PC-3 (cell line): ENCODE data around the gene CNGA1. TPM values are rescaled to one million over a fixed set of nuclear protein-coding genes. Genes with fewer than 3 reads are reported as not detected.

Experiments
- ATAC-seq: fragments of 200-7000 bp; cut with Tn5 transposase; 2 replicates; pipeline ENCODE4 v1.9.1; 2020; ENCODE audit warnings: mild to moderate bottlenecking, moderate library complexity
- BruUV-seq: library from RNA; stranded (reverse); fragments of 400-500 nt; replicated peaks from 2 replicates; lab custom pipeline; 2021; lab: Mats Ljungman, UMichigan
- CTCF ChIA-PET: fragments of 300-600 bp; sonication (Branson Sonifier 250); formaldehyde crosslinking; loops from one replicate; lab custom pipeline; 2022; ENCODE audit warnings: antibody characterized with exemption; lab: Charles Lee
- POLR2A ChIA-PET: fragments of 300-600 bp; sonication (Branson Sonifier 250); formaldehyde crosslinking; loops from one replicate; lab custom pipeline; 2022; ENCODE audit warnings: antibody characterized with exemption; ENCODE audit not compliant: unreplicated experiment; lab: Charles Lee
- DNase-seq: peaks from one replicate; pipeline ENCODE4 v3.0.0-alpha.2; 2015
- H2AFZ ChIP-seq: fragments of 300-600 bp; sonication (generic); 2 replicates; pipeline ENCODE4 v1.6.0; 2016; ENCODE audit warnings: antibody characterized with exemption, low read length
- H3F3A ChIP-seq: fragments of 300-600 bp; sonication (generic); one replicate; pipeline ENCODE4 v1.6.0; 2017; ENCODE audit warnings: antibody characterized with exemption, low read length, control low read depth, mild to moderate bottlenecking; ENCODE audit not compliant: unreplicated experiment
- H3K27ac ChIP-seq: fragments of 300-600 bp; sonication (generic); 2 replicates; pipeline ENCODE4 v1.5.1; 2016; ENCODE audit warnings: mild to moderate bottlenecking, low read length
- H3K27me3 ChIP-seq: fragments of 300-600 bp; sonication (generic); 2 replicates; pipeline ENCODE4 v1.6.1; 2016; ENCODE audit warnings: low read length, mixed read lengths
- H3K36me3 ChIP-seq: fragments of 300-600 bp; sonication (generic); 2 replicates; pipeline ENCODE4 v1.6.1; 2016; ENCODE audit warnings: low read depth, mixed run types, low read length, mixed read lengths
- H3K4me1 ChIP-seq: fragments of 300-600 bp; sonication (generic); 2 replicates; pipeline ENCODE4 v1.5.1; 2016; ENCODE audit warnings: low read length; ENCODE audit not compliant: insufficient read depth
- H3K4me2 ChIP-seq: fragments of 300-600 bp; sonication (generic); 2 replicates; pipeline ENCODE4 v1.6.0; 2016; ENCODE audit warnings: low read length
- H3K4me3 ChIP-seq: fragments of 300-600 bp; sonication (generic); 2 replicates; pipeline ENCODE4 v1.5.1; 2016; ENCODE audit warnings: mild to moderate bottlenecking, low read length, mixed read lengths
- H3K79me2 ChIP-seq: fragments of 300-600 bp; sonication (generic); 2 replicates; pipeline ENCODE4 v1.6.1; 2017; ENCODE audit warnings: low read length, mixed read lengths
- H3K9ac ChIP-seq: fragments of 300-600 bp; sonication (generic); 2 replicates; pipeline ENCODE4 v1.6.0; 2016; ENCODE audit warnings: mild to moderate bottlenecking, low read length
- H3K9me2 ChIP-seq: fragments of 300-600 bp; sonication (generic); replicated peaks from 2 replicates; pipeline ENCODE4 v1.6.1; 2016; ENCODE audit warnings: mixed run types, low read length, mixed read lengths
- H3K9me3 ChIP-seq: fragments of 300-600 bp; sonication (generic); 2 replicates; pipeline ENCODE4 v1.6.1; 2016; ENCODE audit warnings: low read length, mixed read lengths
- H4K20me1 ChIP-seq: fragments of 300-600 bp; sonication (generic); 2 replicates; pipeline ENCODE4 v1.6.1; 2016; ENCODE audit warnings: low read length, mixed read lengths
- CTCF ChIP-seq: fragments of 300-600 bp; sonication (generic); conservative IDR thresholded peaks from 2 replicates; pipeline ENCODE4 v1.5.1; 2017; ENCODE audit warnings: antibody characterized with exemption, low read depth, mild to moderate bottlenecking, low read length
- EZH2 ChIP-seq: fragments of 300-600 bp; sonication (generic); IDR thresholded peaks from one replicate; pipeline ENCODE4 v1.6.1; 2017; ENCODE audit warnings: antibody characterized with exemption, mild to moderate bottlenecking, low read length; ENCODE audit not compliant: unreplicated experiment
- EZH2phosphoT487 ChIP-seq: fragments of 300-600 bp; sonication (generic); IDR thresholded peaks from 2 replicates; pipeline ENCODE4 v1.6.1; 2018; ENCODE audit warnings: mild to moderate bottlenecking, antibody characterized with exemption, low read length, borderline replicate concordance
- intact Hi-C: fragments of 100-400 bp; cut with micrococcal nuclease; formaldehyde crosslinking; loops from 2 replicates; pipeline ENCODE4 v1.9.0; 2023
- total RNA-seq: library from RNA; depleted of rRNA; stranded (reverse); fragments of >200 nt; gene quantifications from 2 replicates; pipeline ENCODE4 v1.2.3, GENCODE V29; 2014

CNGA1 gene
- total RNA-seq, 1 experiment from 2014 or later: 1.1 TPM

DNA sequence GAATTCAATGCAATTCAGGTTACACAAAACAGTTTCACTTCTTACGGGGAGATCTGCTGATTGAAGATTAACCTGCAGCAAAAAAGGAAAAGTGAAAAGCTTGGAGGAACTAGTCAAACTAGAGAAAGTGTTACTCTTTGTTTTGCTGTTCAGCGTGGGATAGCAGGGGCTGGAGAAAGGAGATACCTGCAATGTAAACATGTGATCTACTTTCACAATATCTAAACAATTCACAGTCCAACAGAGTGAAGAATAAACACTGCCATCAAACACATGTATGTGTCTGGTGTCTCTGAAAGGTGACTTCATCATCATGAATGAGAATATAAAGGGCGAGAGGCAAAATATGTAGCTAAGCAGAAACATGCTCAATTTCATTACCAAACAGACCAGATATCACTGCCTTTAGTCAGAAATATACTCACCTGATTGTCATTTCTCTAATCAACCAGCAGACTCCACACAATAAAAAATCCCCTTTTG lies 26.5 kb upstream of the CNGA1 start:
- Histone ChIP-seq H3K27ac (no peak overlapping the region), H3F3A (no peaks in the 10 kb centered on the region), H3K4me3 (no peak overlapping the region), H3K36me3 (no peaks in the 10 kb centered on the region), H4K20me1 (no peaks in the 10 kb centered on the region), H2AFZ (peak overlapping the region; percentile 48), H3K9ac (no peak overlapping the region), H3K9me3 (no peaks in the 10 kb centered on the region), H3K27me3 (no peaks in the 10 kb centered on the region), H3K4me2 (peak overlapping the region; percentile 36), H3K4me1 (peaks cover 14% of the 10 kb centered on the region; the same call in 1 of the 2 replicates), H3K9me2 (no peaks in the 10 kb centered on the region), H3K79me2 (no peaks in the 10 kb centered on the region)
- DNase-seq (no peak), ATAC-seq (peak; percentile 24)
- BruUV-seq: no TSS peak
- CTCF ChIA-PET: interaction anchor here (0.7 kb wide), 1 partner anchor 25 kb away, joined by 4 read pairs; no protein-coding TSS in a partner anchor
- POLR2A ChIA-PET: no interaction called here
- intact Hi-C loops: no loop called here
- TF ChIP-seq EZH2 (no peak), EZH2phosphoT487 (no peak)

GRCh38 chr4:48041535-48042137 lies 25.2 kb upstream of the CNGA1 start:
- Histone ChIP-seq H3K79me2 (no peaks in the 10 kb centered on the region), H3K27me3 (no peaks in the 10 kb centered on the region), H3K4me3 (no peak overlapping the region), H3K36me3 (no peaks in the 10 kb centered on the region), H3K4me1 (peaks cover 14% of the 10 kb centered on the region; the same call in 1 of the 2 replicates), H3K9me2 (no peaks in the 10 kb centered on the region), H3K4me2 (no peak overlapping the region), H3K9ac (no peak overlapping the region), H3F3A (no peaks in the 10 kb centered on the region), H3K9me3 (no peaks in the 10 kb centered on the region), H4K20me1 (no peaks in the 10 kb centered on the region), H3K27ac (no peak overlapping the region), H2AFZ (no peak overlapping the region)
- ChIA-PET CTCF (no interaction called here), POLR2A (interaction anchor here (0.6 kb wide), 1 partner anchor 9 kb away, joined by 4 read pairs; no protein-coding TSS in a partner anchor)
- no peak for ATAC-seq
- no TSS peak for BruUV-seq
- intact Hi-C loops: no loop called here
- no peak for DNase-seq
- TF ChIP-seq EZH2 (no peak), CTCF (no peak), EZH2phosphoT487 (no peak)

GRCh38 chr4:48039561-48039960 lies 23.1 kb upstream of the CNGA1 start:
- POLR2A ChIA-PET: no interaction called here
- Histone ChIP-seq H3F3A (no peaks in the 10 kb centered on the region), H3K4me3 (no peak overlapping the region), H4K20me1 (no peaks in the 10 kb centered on the region), H3K9ac (no peak overlapping the region), H3K9me2 (no peaks in the 10 kb centered on the region), H3K36me3 (peaks cover 2% of the 10 kb centered on the region; the same call in 1 of the 2 replicates), H2AFZ (no peak overlapping the region), H3K27me3 (no peaks in the 10 kb centered on the region), H3K27ac (no peak overlapping the region), H3K9me3 (no peaks in the 10 kb centered on the region), H3K4me2 (no peak overlapping the region), H3K79me2 (no peaks in the 10 kb centered on the region), H3K4me1 (peaks cover 14% of the 10 kb centered on the region; the same call in 1 of the 2 replicates)
- intact Hi-C loops: no loop called here
- no peak for TF ChIP-seq CTCF
- no peak for TF ChIP-seq EZH2
- TF ChIP-seq EZH2phosphoT487: no peak
- no TSS peak for BruUV-seq
- no peak for DNase-seq
- CTCF ChIA-PET: no interaction called here
- ATAC-seq: no peak
